OCI-LY1 (cell line): Measurements from ENCODE around the gene MPPED2.

ENCODE experiments used
- H2AFZ ChIP-seq: fragments of 200-600 bp; sonication (generic), shearing (Covaris generic); 2 replicates; pipeline ENCODE4 v1.6.0; 2014; ENCODE audit warnings: antibody characterized with exemption, mild to moderate bottlenecking, low read length
- H3F3A ChIP-seq: fragments of 200-600 bp; sonication (generic), shearing (Covaris generic); 2 replicates; pipeline ENCODE4 v1.6.0; 2014; ENCODE audit warnings: mild to moderate bottlenecking, antibody characterized with exemption, low read length, moderate library complexity; ENCODE audit not compliant: insufficient read depth
- H3K27ac ChIP-seq: fragments of 200-600 bp; sonication (generic); 2 replicates; pipeline ENCODE4 v1.5.1; 2014; ENCODE audit warnings: low read length, mixed run types, mild to moderate bottlenecking, low read depth; ENCODE audit not compliant: poor library complexity, severe bottlenecking
- H3K27me3 ChIP-seq: fragments of 200-600 bp; sonication (generic); 2 replicates; pipeline ENCODE4 v1.6.0; 2014; ENCODE audit warnings: antibody characterized with exemption, mild to moderate bottlenecking, low read length, moderate library complexity; ENCODE audit not compliant: insufficient read depth
- H3K36me3 ChIP-seq: fragments of 200-600 bp; sonication (generic); 2 replicates; pipeline ENCODE4 v1.6.1; 2014; ENCODE audit warnings: mild to moderate bottlenecking, antibody characterized with exemption, low read length, moderate library complexity, mixed read lengths; ENCODE audit not compliant: insufficient read depth
- H3K4me1 ChIP-seq: fragments of 200-600 bp; sonication (generic); 2 replicates; pipeline ENCODE4 v1.5.1; 2014; ENCODE audit warnings: mild to moderate bottlenecking, low read length, moderate library complexity; ENCODE audit not compliant: insufficient read depth, severe bottlenecking
- H3K4me2 ChIP-seq: fragments of 200-600 bp; sonication (generic), shearing (Covaris generic); 2 replicates; pipeline ENCODE4 v1.6.1; 2014; ENCODE audit warnings: low read length
- H3K4me3 ChIP-seq: fragments of 200-600 bp; sonication (generic); 2 replicates; pipeline ENCODE4 v1.5.1; 2014; ENCODE audit warnings: low read length, low read depth, mild to moderate bottlenecking, mixed read lengths; ENCODE audit not compliant: poor library complexity, severe bottlenecking
- H3K79me2 ChIP-seq: fragments of 200-600 bp; shearing (Covaris generic); 2 replicates; pipeline ENCODE4 v1.6.1; 2016; ENCODE audit warnings: mixed run types, low read length, mixed read lengths; ENCODE audit not compliant: insufficient read depth
- H3K9ac ChIP-seq: fragments of 200-600 bp; sonication (generic), shearing (Covaris generic); 2 replicates; pipeline ENCODE4 v1.6.1; 2014; ENCODE audit warnings: mild to moderate bottlenecking, low read length, mixed read lengths
- H3K9me2 ChIP-seq: fragments of 200-600 bp; sonication (generic), shearing (Covaris generic); 2 replicates; pipeline ENCODE4 v1.6.1; 2014; ENCODE audit warnings: low read depth, mild to moderate bottlenecking, low read length, mixed read lengths
- H3K9me3 ChIP-seq: fragments of 200-600 bp; shearing (Covaris generic); 2 replicates; pipeline ENCODE4 v1.6.1; 2014; ENCODE audit warnings: low read length, mixed read lengths
- H4K20me1 ChIP-seq: fragments of 200-600 bp; sonication (generic), shearing (Covaris generic); 2 replicates; pipeline ENCODE4 v1.6.0; 2016; ENCODE audit warnings: mild to moderate bottlenecking, low read length; ENCODE audit not compliant: insufficient read depth
- EZH2 ChIP-seq: fragments of 200-600 bp; sonication (generic), shearing (Covaris generic); IDR thresholded peaks from 2 replicates; pipeline ENCODE4 v1.8.0; 2017; ENCODE audit warnings: borderline replicate concordance, mixed run types, mild to moderate bottlenecking, antibody characterized with exemption, low read length, moderate library complexity, mixed read lengths
- TF ChIP-seq, protein P1 (sequence below): fragments of 200-600 bp; sonication (generic), shearing (Covaris generic); IDR thresholded peaks from 2 replicates; pipeline ENCODE4 v1.5.1; 2017; ENCODE audit warnings: mild to moderate bottlenecking, antibody characterized with exemption, low read length, moderate library complexity, mixed read lengths

MPPED2 gene

DNA sequence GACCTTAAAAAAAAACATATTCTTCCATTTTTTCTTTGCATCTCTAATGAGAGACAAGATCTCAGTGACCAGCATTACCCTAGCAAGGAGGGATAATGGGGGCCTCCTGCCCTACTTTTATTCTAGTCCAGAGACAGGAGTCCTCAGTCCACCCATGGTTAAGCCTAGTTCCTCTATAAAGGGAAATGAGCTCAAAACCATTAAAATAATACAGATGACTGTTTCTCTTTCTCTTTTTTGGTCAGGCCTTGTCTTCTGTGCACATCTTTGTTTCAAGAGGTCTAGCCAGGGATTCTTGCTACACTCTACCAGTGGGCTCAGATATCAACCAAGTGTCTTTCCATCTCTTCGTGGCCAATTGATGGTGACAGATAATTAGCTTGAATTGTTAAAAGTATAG lies 73.1 kb downstream of the MPPED2 start:
- Histone ChIP-seq H3K4me3 (no peak overlapping the region), H3K9ac (no peak overlapping the region), H3K9me3 (no peaks in the 10 kb centered on the region), H3K4me1 (no peaks in the 10 kb centered on the region), H3K79me2 (no peaks in the 10 kb centered on the region), H2AFZ (no peak overlapping the region), H3K36me3 (no peaks in the 10 kb centered on the region), H3K27me3 (no peaks in the 10 kb centered on the region), H3K4me2 (no peak overlapping the region), H3K9me2 (no peaks in the 10 kb centered on the region), H4K20me1 (no peaks in the 10 kb centered on the region), H3K27ac (no peak overlapping the region), H3F3A (no peaks in the 10 kb centered on the region)
- TF ChIP-seq, protein P1, sequence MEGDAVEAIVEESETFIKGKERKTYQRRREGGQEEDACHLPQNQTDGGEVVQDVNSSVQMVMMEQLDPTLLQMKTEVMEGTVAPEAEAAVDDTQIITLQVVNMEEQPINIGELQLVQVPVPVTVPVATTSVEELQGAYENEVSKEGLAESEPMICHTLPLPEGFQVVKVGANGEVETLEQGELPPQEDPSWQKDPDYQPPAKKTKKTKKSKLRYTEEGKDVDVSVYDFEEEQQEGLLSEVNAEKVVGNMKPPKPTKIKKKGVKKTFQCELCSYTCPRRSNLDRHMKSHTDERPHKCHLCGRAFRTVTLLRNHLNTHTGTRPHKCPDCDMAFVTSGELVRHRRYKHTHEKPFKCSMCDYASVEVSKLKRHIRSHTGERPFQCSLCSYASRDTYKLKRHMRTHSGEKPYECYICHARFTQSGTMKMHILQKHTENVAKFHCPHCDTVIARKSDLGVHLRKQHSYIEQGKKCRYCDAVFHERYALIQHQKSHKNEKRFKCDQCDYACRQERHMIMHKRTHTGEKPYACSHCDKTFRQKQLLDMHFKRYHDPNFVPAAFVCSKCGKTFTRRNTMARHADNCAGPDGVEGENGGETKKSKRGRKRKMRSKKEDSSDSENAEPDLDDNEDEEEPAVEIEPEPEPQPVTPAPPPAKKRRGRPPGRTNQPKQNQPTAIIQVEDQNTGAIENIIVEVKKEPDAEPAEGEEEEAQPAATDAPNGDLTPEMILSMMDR: no peak
- TF ChIP-seq EZH2: no peak

DNA sequence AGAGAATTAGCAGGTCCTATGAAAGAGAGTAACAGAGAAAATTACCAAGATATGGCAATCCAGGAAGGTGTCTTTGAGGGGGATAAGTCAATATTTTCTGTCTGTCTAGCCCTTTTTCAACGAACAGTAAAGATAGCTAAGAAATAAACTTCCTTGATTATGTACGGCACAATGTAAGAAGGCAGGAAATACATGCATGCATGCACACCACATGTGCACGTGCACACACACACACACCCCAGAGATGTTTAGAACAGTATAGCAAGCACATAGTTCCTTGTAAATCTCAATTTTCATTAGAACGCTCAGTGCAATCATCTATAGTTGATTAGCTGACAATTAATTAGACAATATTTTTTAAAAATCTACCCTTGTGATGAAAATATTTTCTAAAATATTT lies 74.7 kb downstream of the MPPED2 start:
- no peaks in the 10 kb centered on the region for H3K4me1 ChIP-seq
- no peaks in the 10 kb centered on the region for H3K79me2 ChIP-seq
- H2AFZ ChIP-seq: no peak overlapping the region
- H3K9ac ChIP-seq: no peak overlapping the region
- no peaks in the 10 kb centered on the region for H3K36me3 ChIP-seq
- TF ChIP-seq, protein P1: no peak
- no peak for TF ChIP-seq EZH2
- H3K27ac ChIP-seq: no peak overlapping the region
- no peak overlapping the region for H3K4me2 ChIP-seq
- no peak overlapping the region for H3K4me3 ChIP-seq
- no peaks in the 10 kb centered on the region for H3K27me3 ChIP-seq
- H4K20me1 ChIP-seq: no peaks in the 10 kb centered on the region
- H3K9me2 ChIP-seq: no peaks in the 10 kb centered on the region
- no peaks in the 10 kb centered on the region for H3F3A ChIP-seq
- H3K9me3 ChIP-seq: no peaks in the 10 kb centered on the region

DNA sequence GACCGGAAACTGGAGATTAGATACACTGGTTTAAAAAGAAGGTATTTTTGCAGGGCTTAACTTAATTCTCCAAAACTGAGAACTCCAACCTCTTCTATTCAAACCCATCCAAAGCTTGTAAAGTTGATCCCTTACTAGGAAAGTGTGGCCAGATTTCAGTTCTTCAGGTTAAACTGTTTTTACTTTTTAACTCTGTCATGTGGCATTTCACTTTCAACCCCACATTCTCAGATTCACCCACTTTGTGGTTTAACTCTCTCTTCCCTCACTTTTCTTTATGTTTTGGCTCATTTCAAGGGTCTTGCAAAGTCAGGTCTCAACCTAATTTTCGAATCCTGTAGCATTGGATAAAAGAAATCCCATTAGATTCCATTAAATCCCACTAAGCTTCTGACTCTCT lies 75.4 kb downstream of the MPPED2 start:
- Histone ChIP-seq H3F3A (no peaks in the 10 kb centered on the region), H3K79me2 (no peaks in the 10 kb centered on the region), H3K4me2 (no peak overlapping the region), H4K20me1 (no peaks in the 10 kb centered on the region), H2AFZ (no peak overlapping the region), H3K27ac (no peak overlapping the region), H3K27me3 (no peaks in the 10 kb centered on the region), H3K9me2 (no peaks in the 10 kb centered on the region), H3K9ac (no peak overlapping the region), H3K4me3 (no peak overlapping the region), H3K36me3 (no peaks in the 10 kb centered on the region), H3K9me3 (no peaks in the 10 kb centered on the region), H3K4me1 (no peaks in the 10 kb centered on the region)
- TF ChIP-seq, protein P1: no peak
- no peak for TF ChIP-seq EZH2
